ENCODE data around the gene HOXA4.
A peak's percentile ranks its signal among the peaks of the same experiment; 100 is the strongest.

HOXA4 gene

DNA sequence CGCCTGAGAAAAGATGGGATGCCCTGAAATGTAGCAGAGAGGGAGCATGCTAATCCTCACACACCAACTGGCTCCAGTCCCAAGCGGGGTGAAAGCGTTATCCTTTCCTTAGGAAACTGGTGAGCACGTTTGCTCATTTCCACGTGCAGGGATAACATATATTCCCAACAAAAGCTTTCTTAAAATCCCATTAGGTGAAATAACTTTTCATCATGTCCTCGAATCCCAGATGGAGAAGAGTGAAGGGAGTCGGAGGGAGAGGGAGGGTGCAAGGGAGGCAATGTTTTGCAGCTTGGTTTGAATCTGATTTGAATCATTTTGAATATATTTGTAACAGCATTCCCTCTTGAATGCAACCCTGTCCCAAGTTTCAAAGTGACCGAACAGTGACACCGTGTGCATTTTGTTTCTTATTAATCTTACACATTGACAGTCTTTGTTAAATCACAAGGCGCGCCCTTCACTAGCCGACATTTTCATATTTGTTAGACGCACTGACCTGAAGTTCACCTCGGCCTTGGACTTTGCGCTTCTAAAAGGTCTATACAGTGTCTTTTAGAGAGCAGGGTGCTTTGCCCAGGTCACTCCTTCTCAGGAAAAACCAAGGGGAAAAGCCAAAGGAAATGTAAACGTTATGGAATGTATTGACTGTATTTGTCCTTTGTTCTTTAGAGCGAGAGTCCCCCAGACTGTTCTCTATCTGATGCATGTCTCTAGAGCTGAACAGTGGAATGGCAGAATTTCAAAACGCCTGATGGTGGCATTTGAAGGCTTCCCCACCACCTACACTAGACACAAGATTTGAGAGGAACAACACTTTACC is 3.1 kb upstream of the HOXA4 start:
- DNase-seq (ENCODE audit: low spot score) (peak; percentile 10), FAIRE-seq (no peak)

DNA sequence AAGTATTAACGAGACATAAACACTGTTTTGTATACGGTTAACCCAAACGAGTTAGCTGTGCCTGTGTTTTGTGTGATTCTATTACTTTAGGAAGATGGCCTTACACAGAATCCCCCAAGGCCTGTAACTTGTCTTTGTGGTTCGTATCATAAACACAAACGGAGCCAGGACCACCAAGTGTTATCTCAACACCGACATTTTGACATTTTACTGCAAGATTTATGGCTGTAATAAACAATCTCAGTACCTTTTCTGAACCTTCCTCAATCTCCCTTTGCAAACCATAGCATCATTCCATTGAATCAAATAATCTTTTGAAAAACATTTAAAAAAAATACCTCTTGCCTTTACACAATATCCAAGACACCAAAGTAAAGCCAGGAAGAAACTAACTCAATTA is 2.4 kb upstream of the HOXA4 start:
- FAIRE-seq, result no peak
- peak; percentile 3 for DNase-seq (ENCODE audit: low spot score)

DNA sequence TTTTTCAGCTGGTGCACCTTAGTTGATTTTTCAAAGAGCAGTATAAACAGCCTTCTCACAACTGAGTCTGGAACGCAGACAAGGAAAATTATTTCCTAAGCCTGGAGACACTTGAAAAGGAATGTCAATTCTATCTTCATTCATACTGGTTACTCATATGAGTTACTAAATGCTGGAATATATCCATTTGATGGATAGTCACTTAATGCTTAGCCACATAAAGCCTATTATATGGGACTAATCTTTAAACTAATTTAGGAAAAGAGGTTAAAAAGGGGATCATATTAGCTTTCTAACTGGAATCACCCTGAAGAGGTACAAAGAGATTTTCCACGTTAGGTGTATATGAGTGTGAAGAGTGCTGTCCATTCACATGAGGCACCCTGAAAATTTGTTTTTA is 1.7 kb upstream of the HOXA4 start:
- DNase-seq (ENCODE audit: low spot score) (peak; percentile 4), FAIRE-seq (peak; percentile 42)

DNA sequence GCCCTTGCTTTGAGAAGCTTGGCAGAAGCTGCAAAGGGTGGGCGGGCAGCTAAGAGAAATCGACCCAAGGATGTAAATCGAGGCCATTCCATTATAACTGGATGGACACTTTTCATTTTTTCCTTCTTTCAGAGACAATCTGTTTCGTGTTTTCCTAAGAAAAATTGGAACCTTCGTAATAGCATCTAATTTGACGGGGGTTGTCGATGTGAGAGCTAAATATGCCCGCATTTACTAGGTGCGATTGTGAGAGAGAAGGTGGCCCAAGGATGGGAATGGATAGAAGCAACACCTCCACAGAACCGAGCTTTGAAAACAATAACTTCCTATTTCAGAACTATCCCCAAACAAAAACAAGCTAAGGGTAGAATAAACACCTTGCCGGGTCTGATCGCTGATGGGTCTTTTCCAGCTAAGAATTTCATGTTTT is 848 bp upstream of the HOXA4 start:
- FAIRE-seq (no peak), DNase-seq (ENCODE audit: low spot score) (no peak)

DNA sequence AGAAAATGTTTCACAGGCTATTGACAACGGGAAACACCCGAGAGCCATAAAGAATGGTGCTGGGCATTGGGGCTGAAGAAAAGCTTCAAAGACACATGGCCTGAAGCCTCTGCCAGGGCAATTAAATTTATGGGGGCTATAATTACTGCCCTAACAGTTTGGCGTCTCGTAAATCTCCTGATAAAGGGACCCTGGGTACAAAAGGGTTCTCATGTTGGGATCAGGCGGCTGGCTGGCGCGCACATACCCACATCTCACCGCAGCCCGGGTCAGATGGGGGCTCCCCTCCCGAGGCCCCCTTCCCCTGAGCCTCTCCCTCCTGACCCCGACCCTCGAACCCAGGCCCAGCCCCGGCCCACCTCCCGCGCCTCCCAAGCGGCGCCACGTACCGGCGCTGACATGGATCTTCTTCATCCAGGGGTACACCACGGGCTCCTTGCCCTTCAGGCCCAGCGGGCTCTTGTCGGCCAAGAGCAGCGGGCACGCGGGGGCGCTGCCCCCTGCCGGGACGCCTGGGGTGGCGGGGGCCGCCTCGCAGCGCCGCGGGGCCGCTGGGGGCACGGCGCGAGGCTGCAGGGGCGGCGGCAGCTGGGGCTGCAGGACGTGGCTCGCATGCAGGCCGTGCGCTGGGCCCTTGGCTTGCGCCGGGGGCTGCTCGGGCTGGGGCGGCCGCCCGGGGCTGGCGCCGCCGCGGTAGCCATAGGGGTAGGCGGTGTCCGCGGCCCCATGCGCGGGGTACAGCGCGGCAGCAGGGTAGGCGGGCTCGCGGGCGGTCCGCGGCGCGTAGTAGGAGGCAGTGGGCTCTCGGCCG is 623 bp downstream of the HOXA4 start:
- FAIRE-seq, result no peak
- peak; percentile 11 for DNase-seq (ENCODE audit: low spot score)

DNA sequence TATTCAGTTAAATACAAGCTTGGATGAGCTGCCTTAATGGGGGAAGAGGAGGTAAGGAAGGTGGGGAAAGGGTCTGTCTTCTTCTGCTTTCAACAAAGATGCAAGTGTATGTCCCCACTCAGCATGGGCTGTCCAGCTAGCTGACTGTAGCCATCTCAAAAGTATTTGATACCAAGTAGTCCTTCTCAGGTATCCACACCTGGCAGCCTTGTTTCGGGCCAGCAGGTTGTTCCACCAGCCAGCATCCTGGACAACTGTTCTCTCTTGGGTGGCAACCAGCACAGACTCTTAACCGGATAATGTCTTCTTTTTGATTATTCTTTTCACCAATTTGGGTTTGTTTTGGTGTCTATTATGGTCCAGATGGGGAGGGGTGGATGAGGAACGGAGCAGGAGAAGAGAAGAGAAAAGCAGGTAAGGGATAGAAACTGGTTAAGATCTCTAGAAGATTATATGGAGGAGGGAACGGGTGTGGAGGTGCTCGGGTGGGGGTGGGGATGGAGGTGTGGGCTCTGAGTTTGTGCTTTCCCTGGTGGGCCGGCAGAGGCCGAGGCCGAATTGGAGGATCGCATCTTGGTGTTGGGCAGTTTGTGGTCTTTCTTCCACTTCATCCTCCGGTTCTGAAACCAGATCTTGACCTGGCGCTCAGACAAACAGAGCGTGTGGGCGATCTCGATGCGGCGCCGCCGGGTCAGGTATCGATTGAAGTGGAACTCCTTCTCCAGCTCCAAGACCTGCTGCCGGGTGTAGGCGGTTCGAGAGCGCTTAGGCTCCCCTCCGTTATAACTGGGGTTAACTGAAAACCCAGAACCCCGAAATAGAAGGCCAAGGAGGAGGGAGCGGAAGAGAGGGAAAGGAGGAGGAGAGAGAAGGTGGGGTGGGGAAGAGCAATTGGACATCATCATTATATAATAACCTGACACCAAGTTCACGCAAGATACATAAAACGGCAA is 1.5 kb downstream of the HOXA4 start:
- FAIRE-seq (no peak), DNase-seq (ENCODE audit: low spot score) (peak; percentile 39)

DNA sequence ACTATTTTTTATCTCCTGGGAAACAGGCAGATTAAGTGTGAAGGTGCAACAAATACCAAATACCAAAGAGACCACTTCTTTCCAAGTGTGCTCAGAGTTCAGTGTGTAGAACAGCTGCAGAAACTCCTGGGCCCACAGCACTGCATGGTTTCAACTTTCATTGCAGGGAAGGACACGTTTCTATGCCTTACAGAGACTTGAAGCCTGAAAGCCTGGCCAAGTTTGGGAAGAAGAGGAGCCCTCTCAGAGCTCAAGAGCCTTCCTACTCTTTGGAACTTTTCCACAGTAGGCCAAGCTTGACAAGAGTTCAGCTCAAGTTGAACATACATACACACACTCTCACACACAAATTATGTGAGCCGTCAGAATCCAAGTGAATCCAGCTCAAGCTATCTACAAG is 2.5 kb downstream of the HOXA4 start:
- no peak for DNase-seq (ENCODE audit: low spot score)
- FAIRE-seq, result peak; percentile 49

DNA sequence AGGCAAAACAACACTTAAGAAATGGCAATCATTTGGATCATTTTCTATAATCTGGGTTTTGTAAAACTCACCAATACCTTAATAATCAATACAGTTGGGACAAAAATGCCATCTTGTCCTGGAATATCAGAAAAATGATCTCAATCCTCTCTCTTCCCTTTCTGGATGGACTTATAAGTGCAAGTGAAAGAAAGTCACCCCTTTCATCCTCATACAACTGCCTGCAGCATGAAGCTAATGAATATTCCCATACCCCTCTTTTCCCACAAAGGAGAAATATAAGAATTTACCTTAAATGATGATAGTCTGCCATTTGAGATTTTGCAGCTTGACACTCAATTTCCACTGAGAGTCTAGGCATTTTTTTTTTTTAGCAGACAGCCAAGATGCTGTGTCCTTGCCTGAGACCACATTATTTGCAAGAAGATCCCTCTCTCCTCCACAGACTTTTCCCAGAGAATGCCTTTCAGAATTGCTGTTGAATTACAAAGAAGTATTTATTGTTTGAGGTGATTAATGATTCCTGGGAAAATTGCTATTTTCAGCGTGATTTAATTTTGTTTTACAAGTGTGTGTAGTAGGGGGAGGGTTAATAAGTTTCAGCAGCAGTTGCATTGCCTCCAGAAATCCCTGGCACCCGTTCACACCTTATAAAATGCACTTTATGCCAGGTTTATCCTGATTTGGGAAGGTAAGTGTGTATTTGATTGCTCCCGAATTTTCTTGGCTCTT is 3.8 kb downstream of the HOXA4 start:
- DNase-seq (ENCODE audit: low spot score) (no peak), FAIRE-seq (no peak)

DNA sequence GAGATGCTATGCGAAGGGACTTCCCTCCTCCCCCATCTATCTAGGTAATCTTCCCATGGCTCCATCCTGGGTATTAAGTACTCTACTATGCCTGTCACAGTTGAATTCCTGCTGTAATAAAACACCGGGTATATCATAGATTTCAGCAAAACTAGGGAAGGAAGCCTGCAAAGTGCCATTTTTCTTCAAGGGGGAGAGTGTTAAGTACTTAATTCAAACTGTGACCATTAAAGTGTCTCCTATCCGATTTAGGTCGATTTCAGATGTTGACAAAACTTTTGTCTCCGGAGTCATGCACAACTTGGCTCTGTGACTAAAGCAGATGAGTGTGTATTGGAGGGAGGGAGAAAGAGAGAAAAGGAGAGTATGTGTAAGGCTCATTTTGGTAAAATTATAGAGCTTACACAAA is 4.6 kb downstream of the HOXA4 start:
- peak; percentile 69 for FAIRE-seq
- peak; percentile 73 for DNase-seq (ENCODE audit: low spot score)

DNA sequence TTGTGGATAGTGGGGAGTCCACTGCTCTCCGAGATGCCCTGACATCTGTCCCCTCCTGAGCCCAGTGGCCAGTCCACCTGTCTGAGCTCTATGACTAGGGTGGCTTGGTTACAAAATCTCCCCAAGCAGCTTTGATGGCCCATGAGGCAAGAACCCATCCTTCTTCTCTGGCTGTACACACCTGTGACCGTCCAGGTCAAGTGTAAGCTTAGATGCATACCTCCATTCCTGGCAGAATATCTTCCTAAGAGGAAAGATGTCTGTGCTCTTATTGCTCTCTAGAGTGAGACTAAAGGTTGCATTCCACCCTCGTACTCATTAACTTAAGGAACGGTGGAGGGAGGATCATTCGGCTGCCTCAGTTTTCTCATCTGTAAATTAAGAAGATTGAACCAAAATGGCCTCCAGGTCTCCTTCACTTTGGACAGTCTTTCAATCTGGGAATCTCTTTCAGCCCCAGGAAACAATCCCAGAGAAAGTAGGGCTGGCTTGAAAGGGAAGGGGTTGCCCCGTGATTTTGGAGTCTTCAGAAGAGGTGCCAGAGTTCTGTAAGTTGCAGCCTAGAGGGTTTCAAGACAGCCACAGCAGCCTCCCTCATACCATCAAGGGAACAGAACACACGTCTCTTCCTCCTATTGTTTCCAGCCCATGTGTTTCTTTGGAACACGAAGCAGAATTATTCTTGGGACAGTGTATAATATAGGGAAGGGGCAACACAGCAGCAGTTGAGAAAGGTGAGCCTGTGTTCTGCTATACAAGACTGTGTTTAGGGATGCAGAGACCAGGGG is 5.5 kb downstream of the HOXA4 start:
- FAIRE-seq (no peak), DNase-seq (ENCODE audit: low spot score) (no peak)

DNA sequence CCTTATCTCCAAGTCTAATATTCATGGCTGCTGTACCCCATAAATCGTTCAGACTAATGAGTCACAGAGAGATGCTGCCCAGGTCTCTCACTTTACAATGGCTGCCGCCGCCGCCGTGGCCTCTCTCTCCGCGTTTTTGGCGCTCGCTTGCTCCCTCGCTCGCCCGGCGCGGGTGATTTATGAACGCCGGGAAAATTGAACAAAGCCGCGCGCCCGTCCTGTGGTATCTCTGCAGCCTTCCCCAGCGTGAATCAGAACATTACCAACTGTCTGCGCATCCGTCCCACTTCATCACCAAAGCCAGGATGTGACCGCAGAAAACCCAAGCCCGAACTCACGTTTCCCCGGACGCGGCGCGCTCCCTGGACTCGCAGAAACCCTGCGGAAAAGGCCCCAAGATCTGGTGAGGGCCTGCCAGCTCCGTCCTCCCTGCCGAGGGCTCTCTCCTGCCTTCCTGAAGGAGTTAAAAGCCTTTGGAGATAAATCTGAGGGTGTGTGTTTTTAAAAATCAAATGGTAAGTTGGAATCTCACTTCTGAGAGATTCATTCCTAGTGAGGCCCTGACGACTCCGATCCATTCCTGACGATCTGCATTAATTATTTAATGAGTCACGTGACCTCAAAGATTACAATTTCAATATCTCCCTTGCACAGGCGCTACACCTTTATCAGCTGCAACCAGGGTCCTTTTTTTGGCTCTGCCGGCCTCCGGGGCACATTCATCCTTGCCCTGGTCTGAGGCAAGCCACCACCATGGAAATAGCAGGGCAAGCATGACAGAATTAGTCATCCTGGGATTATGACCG is 6.3 kb downstream of the HOXA4 start:
- peak; percentile 95 for DNase-seq (ENCODE audit: low spot score)
- FAIRE-seq, result peak; percentile 89

DNA sequence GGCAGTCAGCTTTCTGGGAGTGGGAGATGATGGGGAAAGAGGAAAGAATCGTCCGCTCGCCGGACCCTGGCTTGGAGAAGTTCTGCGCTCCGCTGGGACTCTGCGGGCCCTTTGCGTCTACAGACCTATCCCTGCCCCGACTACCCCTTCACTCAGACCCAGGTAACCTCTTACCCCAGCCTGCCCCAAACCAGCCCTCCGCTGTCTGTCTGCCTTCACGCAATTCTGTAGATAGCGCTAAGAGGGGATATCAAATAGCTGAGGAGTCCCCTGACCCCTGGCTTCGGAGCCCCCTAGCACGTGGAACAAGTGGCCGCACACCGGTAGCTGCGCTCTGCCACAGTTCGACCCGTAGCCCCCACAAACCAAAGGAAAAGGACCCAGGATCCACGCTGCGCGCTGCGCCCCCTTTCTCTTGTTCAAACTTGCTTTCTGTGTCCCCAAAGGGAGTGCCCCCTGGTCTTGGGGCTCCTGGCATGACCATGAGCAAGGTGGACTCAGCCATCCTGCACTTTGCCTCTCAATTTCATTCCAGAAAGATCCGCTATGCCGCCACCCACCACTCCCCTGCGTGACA is 7.0 kb downstream of the HOXA4 start:
- FAIRE-seq (no peak), DNase-seq (ENCODE audit: low spot score) (no peak)

DNA sequence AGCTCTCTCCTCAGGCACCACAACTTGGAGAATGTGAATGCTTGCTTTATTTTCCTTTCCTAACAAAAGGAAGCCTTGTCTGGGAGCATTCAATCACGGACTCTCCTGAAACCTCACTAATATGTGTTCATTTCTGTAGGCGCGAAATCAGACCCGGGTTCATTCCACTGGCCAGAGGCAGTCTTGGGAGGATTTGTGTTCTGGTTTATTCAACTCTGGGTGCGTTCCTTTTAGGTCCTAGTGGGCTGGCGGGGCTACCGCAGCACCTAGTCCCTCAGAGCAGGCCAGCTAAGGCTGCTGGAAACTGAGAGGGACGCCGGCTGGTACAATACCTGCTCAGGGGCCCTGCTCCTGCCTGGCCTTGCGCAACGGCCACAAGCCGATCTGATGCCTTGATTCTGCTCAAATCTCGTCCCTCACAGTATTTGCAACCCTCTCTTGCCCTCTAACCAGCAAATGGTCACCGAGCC is 7.5 kb downstream of the HOXA4 start:
- DNase-seq (ENCODE audit: low spot score) (peak; percentile 37), FAIRE-seq (no peak)

DNA sequence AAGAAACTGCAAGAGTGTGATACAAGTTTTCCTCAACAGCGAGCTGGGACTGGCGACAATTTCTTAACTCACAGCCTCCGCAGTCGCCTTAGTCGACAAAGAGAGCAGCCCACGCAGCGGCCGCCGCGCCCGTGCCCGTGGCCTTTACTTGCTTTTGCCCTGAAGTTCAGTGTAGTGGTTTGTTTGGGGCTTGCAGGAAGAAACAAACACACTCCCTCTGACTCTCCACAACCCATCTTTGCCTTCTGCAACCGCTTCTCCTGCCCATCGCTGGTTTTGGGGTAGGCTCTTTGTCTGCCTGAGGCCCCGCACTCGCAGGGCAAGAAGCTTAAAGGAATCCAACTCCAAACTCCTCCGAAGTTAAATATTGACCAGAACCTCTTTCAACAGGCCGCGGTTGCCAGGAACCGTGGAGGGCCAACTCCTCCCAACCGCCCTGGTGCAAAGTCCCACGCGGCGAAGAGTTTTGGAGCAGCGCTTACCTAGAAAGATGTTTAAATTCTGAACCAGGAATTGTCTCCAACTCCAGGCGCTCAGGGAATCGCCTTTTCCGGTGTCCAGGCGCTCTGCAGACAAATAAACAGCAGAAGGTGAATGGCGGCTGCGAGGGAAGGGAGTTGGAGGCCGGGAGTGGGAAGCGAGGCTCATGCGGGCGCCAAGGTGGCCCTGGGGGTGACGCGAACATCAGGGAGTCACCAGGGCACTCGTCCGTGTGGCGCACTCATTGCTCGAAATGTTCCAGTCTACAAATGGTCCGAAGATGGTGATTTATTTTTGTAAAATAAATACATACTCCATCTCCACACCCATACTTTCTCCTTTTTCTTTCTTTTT is 8.3 kb downstream of the HOXA4 start:
- FAIRE-seq, result peak; percentile 88
- DNase-seq (ENCODE audit: low spot score), result peak; percentile 80

DNA sequence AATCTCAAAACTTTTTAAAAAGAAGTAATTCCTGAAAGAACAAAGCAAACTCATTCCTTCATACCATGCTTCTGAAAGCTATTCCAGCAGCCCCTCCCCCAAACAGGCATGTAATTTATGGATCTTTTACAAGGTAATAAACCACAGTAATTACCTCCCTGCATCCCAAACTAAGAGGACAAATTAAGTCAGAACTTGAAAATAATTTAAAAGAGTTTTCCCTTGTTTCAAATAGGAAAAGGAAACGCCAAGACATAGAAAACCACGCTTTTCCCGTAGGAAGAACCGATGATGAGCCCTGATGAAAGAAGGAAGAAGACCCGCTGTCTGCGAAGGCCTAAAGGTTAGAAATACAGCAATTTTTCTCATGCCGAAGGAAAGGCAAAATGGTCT is 8.9 kb downstream of the HOXA4 start:
- no peak for DNase-seq (ENCODE audit: low spot score)
- FAIRE-seq, result peak; percentile 70

DNA sequence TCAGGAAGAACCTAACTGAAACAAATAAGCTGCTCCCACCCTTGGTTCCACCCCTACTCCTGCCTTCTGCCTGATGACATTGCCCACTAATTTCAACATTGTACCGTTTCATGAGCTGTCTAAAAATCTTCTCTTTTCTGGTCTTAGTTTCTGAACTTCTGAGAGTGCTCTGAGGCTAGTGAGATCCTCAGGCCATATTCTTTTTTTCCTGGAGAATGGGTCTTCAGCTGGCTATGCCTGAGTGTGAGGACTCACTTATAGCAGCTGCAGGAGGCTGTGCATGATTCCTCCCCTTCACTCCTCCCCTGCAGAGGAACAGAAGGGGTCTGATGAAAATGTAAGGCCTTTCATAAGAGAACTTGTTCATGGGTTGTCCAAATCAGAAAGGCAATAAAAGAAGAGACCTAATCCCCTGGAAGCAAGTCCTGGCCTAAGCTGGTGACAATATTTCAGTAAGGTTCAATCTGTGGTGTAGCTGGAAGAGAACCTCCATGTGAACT is 11.1 kb downstream of the HOXA4 start:
- no peak for DNase-seq (ENCODE audit: low spot score)
- FAIRE-seq, result peak; percentile 48

DNA sequence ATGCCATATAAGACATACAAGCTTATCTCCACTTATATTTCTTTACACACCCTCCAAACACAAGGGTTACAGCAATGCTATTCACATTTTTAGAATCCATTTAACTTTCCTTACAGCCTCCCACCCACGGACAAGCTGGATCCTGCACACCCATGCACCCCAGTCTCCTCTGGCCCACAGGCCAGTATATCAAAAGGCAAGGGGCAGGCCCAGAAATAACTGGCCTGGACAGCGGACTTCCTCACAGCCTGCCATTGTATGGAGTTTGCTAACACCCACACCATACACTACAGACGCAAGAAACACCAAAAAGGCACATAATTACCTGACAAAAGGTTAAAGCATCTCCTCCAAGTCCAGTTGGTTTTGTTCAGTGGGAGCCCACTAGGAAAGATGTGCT is 12.0 kb downstream of the HOXA4 start:
- FAIRE-seq (no peak), DNase-seq (ENCODE audit: low spot score) (no peak)
